ENCODE results near the gene RECQL.
A peak's percentile ranks its signal among the peaks of the same experiment; 100 is the strongest.

Gene RECQL

DNA sequence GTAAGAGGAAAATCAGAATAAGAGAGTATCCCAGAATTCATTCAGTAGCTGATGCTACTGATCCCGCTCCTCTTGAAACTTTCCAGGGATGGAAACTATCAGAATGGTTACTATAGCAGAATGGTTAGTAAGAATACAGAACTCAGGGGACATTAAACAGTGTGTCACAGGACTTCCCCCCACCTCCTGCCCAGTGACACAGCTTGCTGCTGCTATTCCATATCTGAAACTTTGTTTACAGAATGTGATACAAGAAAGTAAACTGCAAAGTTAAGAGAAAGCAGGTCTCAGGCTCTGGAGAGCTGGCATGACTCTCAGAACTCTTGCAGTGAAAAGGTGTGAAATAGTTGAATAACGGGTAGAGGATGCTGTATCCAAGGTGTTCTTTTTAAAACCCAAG lies 28.0 kb upstream of the RECQL start:
- TF ChIP-seq EZH2 (IDR thresholded peaks at IDR 0.05; ENCODE audit: borderline replicate concordance, low read length) (no peak), CTCF (IDR thresholded peaks at IDR 0.05; ENCODE audit: low read length) (no peak)
- no peaks in the 10 kb centered on the region; the same call in 1 of the 2 replicates for H4K20me1 ChIP-seq (ENCODE audit: insufficient read depth, low read length)
- no peaks in the 10 kb centered on the region for H3K27me3 ChIP-seq (ENCODE audit: insufficient read depth, low read length)
- no peak overlapping the region for H3K4me3 ChIP-seq (ENCODE audit: low read depth, low read length, poor library complexity, severe bottlenecking)
- H3K79me2 ChIP-seq (ENCODE audit: insufficient read depth, low read length), result no peaks in the 10 kb centered on the region
- H3K9me2 ChIP-seq (ENCODE audit: low read depth, low read length), result no peaks in the 10 kb centered on the region
- no peaks in the 10 kb centered on the region for H3K36me3 ChIP-seq (ENCODE audit: insufficient read depth, low read length)
- no peaks in the 10 kb centered on the region for H3K9me3 ChIP-seq (ENCODE audit: low read length)
- no peak overlapping the region for H2AFZ ChIP-seq (ENCODE audit: low read length)
- H3K4me1 ChIP-seq (ENCODE audit: insufficient read depth, low read length, severe bottlenecking), result peaks cover 17% of the 10 kb centered on the region
- H3K4me2 ChIP-seq (ENCODE audit: low read length), result no peak overlapping the region
- no peak overlapping the region for H3K9ac ChIP-seq (ENCODE audit: low read length)
- no peak overlapping the region for H3K27ac ChIP-seq (ENCODE audit: low read depth, low read length, poor library complexity, severe bottlenecking)
- no peaks in the 10 kb centered on the region for H3F3A ChIP-seq (ENCODE audit: insufficient read depth, low read length)

- H3K79me2 ChIP-seq (ENCODE audit: insufficient read depth, low read length), result no peaks in the 10 kb centered on the region
- no peak for TF ChIP-seq CTCF (IDR thresholded peaks at IDR 0.05; ENCODE audit: low read length)
- no peak for TF ChIP-seq EZH2 (IDR thresholded peaks at IDR 0.05; ENCODE audit: borderline replicate concordance, low read length)
- no peaks in the 10 kb centered on the region for H3F3A ChIP-seq (ENCODE audit: insufficient read depth, low read length)
- H2AFZ ChIP-seq (ENCODE audit: low read length), result no peak overlapping the region
- H3K36me3 ChIP-seq (ENCODE audit: insufficient read depth, low read length), result no peaks in the 10 kb centered on the region
- H3K4me3 ChIP-seq (ENCODE audit: low read depth, low read length, poor library complexity, severe bottlenecking), result no peak overlapping the region
- no peaks in the 10 kb centered on the region for H3K9me2 ChIP-seq (ENCODE audit: low read depth, low read length)
- H3K9ac ChIP-seq (ENCODE audit: low read length), result no peak overlapping the region
- H3K4me1 ChIP-seq (ENCODE audit: insufficient read depth, low read length, severe bottlenecking), result peaks cover 17% of the 10 kb centered on the region
- H4K20me1 ChIP-seq (ENCODE audit: insufficient read depth, low read length), result no peaks in the 10 kb centered on the region; the same call in 1 of the 2 replicates
- no peaks in the 10 kb centered on the region for H3K9me3 ChIP-seq (ENCODE audit: low read length)
- H3K27me3 ChIP-seq (ENCODE audit: insufficient read depth, low read length), result no peaks in the 10 kb centered on the region
- no peak overlapping the region for H3K27ac ChIP-seq (ENCODE audit: low read depth, low read length, poor library complexity, severe bottlenecking)
- H3K4me2 ChIP-seq (ENCODE audit: low read length), result no peak overlapping the region
Observed at GRCh38 chr12:21528953-21529352, 27.5 kb upstream of the RECQL start.

DNA sequence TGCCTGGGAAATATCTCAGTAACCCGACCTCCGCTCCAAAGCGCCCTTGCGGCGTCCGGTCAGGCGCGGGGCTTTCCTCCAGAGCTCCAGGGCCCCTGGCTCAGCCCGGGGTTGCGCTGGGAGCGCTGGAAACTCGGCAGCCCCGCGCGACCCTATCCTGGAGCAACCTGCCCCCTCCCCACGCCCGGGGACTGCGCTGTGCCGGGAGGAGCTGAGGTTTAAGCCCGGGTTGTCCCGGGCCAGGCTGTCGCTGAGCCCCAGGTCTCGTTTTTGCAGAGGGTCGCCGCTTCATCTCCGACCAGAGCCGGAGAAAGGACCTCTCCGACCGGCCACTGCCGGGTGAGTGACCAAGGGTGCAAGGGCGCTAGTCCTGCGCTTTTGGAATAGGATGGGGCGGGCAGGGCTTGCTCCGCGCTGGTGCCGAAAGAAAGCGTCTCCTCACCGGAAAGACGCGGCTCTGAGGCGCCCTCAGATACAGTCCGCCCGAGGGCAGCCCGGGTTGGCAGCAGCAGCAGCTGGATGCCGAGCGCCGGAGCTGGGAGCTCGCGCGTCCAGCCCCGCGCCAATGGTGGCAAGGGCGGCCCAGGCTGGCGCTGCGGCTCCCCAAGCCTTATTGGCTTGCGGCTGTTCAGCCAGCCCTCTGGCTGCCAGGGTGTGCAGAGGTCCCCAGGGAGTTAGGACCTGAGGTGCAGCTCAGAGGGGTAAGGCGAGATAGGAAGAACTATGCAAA lies 26.2 kb upstream of the RECQL start:
- H3K36me3 ChIP-seq (ENCODE audit: insufficient read depth, low read length), result no peaks in the 10 kb centered on the region
- no peaks in the 10 kb centered on the region for H3K79me2 ChIP-seq (ENCODE audit: insufficient read depth, low read length)
- peaks cover 17% of the 10 kb centered on the region for H3K4me1 ChIP-seq (ENCODE audit: insufficient read depth, low read length, severe bottlenecking)
- no peaks in the 10 kb centered on the region for H3K27me3 ChIP-seq (ENCODE audit: insufficient read depth, low read length)
- no peaks in the 10 kb centered on the region for H3K9me2 ChIP-seq (ENCODE audit: low read depth, low read length)
- no peaks in the 10 kb centered on the region; the same call in 1 of the 2 replicates for H4K20me1 ChIP-seq (ENCODE audit: insufficient read depth, low read length)
- H3K9me3 ChIP-seq (ENCODE audit: low read length), result no peaks in the 10 kb centered on the region
- TF ChIP-seq EZH2 (IDR thresholded peaks at IDR 0.05; ENCODE audit: borderline replicate concordance, low read length), result no peak
- TF ChIP-seq CTCF (IDR thresholded peaks at IDR 0.05; ENCODE audit: low read length), result no peak
- H3K4me2 ChIP-seq (ENCODE audit: low read length), result peak overlapping the region; percentile 69
- H3K9ac ChIP-seq (ENCODE audit: low read length), result peak overlapping the region; percentile 53; the same call in 1 of the 2 replicates
- no peak overlapping the region for H2AFZ ChIP-seq (ENCODE audit: low read length)
- H3K4me3 ChIP-seq (ENCODE audit: low read depth, low read length, poor library complexity, severe bottlenecking), result peak overlapping the region; percentile 61
- no peak overlapping the region for H3K27ac ChIP-seq (ENCODE audit: low read depth, low read length, poor library complexity, severe bottlenecking)
- no peaks in the 10 kb centered on the region for H3F3A ChIP-seq (ENCODE audit: insufficient read depth, low read length)
